GM12873 (cell line): Measurements from ENCODE around the gene MORC1.
A peak's percentile ranks its signal among the peaks of the same experiment; 100 is the strongest.

Source experiments
- TF ChIP-seq, protein P1 (sequence below): IDR thresholded peaks from 2 replicates; pipeline ENCODE4 v1.5.1; 2012; ENCODE audit warnings: low read depth, mild to moderate bottlenecking, moderate library complexity, low read length, control low read depth; ENCODE audit not compliant: insufficient read depth; ENCODE audit errors: missing control alignments

The MORC1 gene

DNA sequence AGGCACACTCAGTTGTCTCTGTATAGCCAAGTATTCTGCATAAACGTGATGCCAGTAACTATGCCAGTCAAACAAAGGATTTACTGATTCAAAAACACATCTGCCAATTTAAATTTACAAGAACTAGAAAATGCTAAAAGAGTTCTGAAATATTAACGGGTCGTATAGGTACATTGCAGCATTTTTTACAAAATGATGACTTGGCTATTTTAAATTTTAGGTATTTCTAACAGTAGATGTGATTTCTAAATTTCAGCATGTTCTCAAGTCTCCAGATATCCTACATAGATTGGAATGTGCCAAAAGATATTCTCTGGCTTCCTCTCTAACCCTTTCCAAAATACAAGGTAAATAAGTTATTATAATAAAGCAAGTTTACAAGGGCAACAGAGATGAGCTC lies 60.3 kb downstream of the MORC1 start:
- TF ChIP-seq, protein P1, sequence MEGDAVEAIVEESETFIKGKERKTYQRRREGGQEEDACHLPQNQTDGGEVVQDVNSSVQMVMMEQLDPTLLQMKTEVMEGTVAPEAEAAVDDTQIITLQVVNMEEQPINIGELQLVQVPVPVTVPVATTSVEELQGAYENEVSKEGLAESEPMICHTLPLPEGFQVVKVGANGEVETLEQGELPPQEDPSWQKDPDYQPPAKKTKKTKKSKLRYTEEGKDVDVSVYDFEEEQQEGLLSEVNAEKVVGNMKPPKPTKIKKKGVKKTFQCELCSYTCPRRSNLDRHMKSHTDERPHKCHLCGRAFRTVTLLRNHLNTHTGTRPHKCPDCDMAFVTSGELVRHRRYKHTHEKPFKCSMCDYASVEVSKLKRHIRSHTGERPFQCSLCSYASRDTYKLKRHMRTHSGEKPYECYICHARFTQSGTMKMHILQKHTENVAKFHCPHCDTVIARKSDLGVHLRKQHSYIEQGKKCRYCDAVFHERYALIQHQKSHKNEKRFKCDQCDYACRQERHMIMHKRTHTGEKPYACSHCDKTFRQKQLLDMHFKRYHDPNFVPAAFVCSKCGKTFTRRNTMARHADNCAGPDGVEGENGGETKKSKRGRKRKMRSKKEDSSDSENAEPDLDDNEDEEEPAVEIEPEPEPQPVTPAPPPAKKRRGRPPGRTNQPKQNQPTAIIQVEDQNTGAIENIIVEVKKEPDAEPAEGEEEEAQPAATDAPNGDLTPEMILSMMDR = no peak

DNA sequence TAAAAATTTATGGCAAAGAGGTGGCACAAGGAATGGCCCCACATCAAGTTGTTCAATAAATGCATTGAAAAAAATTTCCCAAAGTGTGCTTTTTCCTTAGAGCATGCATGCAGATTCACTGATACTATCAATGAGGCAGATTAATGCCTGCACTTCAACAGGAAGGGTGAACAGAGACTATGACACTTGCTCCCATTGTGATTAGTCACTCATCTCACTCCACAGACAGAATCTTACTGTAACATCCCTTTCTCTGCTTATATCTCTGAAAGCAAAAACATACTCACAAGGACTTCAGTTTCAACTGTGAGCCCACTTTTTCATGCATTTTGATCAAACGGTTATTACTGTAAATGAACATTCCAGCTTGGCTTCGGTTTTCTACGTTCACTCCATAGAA lies 60.9 kb downstream of the MORC1 start:
- TF ChIP-seq, protein P1 = no peak

DNA sequence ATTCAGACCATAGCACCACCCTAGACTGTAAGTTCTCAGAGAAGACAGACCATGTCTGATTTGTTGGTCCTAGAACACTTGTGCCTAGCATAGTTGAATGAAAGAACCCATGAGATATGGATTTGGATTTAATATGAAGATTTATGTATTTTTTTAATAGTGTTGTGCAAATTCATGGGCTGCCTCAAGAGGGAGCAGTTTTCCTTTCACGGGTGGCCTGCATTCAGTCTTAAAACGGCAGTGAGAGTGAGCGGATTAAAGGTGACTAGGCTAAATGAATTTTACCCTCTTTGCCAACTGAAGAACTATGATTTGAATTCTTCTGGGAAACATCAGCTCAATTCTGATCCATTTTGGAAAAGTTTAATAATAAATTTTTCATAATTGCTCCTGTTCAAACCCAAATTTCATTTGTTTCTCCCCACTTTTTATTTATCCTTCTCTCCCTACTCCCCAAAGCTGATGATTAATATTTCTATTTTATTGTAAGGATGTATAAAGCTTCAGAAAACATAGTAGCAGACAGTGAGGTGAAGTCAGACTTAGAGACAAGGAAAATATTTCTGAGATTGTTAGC lies 67.3 kb downstream of the MORC1 start:
- TF ChIP-seq, protein P1 = peak; percentile 75

DNA sequence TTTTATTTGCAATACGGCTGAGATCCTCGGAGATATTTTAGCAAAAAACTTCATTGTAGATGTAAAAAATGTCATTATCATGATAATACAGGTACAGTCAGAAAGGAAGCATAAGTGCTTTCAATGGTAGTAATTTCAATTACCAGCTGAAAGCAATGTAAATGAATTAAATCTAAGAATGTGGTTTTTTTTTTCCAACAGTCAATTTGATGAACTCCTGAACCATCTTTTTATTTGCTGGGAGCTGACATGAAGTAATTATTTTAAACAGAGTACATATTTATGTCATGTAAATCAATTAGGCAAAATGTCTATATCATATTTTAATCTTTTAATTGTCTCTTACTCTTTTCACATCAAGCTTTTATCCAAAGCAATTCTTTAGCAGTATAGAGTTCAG lies 70.6 kb downstream of the MORC1 start:
- TF ChIP-seq, protein P1 = no peak

DNA sequence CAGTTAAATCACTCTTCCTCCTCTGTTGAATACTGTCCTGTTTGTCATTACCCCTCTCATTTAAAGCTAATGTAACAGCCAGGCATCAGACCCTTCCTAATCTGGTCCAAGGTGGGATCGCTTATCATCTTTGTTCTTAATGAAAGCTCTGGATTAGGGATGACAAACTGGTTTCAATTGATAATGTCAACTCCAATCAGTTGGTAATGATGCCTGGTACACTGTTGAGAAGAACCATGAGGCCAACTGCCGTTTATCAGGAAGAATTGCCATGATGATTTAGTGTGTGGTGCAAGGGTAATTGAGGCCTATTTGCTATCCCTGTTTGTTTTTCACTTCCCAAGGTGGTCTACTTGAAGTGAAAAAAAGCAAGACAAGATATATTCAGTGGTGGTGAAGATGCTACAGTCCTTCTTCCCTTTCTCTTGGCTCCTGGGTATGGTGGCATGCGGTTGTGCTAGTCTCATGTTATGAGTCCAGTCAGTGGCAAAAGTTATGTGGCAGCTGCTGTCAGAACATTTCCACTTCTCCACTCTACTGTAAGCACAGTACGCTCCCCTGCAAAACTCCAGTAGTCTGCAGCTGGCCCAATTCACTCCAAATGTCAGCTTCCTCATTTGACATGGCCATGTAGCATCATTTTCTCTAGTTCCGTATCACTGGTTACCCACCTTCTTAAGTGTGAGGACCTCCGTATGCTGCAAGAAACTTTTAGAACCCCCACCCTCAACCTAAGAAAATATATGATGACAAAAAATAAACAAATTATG lies 72.5 kb downstream of the MORC1 start:
- TF ChIP-seq, protein P1 = no peak

DNA sequence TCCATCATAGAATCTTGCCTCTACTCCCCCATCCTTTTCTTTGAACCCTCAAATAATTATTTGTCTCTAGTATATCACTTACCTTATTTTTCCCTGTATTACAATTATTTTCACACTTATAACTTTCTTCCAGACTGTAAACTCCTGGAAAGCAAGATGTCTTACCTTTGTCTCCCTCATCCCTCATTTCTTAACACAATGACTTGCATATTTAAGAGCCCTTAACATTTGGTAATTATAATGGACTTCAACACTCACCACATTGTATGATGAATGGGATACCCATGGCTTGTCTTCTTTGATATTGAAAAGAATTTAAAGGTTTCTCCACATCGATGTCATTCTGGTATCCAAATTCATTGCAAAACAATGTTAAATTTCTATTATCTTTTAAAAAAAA lies 82.9 kb downstream of the MORC1 start:
- TF ChIP-seq, protein P1 = no peak

DNA sequence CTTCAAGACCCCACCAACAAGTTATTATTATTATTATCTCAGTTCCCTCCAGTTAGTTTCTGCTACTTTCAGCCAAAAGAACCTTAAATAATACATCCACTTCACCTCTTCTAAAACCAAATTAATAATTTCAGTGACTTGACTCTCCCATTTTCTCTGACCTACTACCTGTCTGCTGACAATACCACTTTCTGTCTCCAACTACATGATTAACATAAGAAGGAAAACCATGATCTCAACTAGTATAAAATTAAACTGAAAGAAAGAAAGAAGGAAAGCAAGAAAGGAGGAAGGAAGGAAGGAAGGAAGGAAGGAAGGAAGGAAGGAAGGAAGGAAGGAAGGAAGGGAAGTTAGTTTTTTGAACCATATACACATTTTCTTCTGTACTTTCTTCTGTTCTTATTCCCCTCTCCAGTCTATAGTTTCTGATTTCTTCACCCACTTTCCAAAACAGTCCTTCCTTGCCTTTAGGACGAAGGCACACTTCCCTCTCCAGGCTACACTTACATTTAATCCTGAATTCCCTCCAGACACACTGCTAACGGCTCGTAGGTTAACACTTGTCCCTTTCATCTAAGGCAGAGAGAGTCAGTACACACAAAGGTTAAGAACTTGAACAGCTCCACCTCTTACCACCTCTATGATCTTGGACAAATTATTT lies 84.8 kb downstream of the MORC1 start:
- TF ChIP-seq, protein P1 = no peak
